ENCODE data around the gene DAP3. TPM values are rescaled to one million over a fixed set of nuclear protein-coding genes. Genes with fewer than 3 reads are reported as not detected.

The DAP3 gene
- total and polyA plus RNA-seq, 10 of the 15 experiments (the other 5 are each of a cell fraction or from before 2014, with no cell fraction given): 60.0 to 223 (median 138) TPM

- TF ChIP-seq USF2 (IDR thresholded peaks at IDR 0.05; ENCODE audit: borderline replicate concordance, low read depth, low read length): no peak
- no peak for TF ChIP-seq BRCA1 (IDR thresholded peaks at IDR 0.05; ENCODE audit: low read depth, low read length)
- no peak for TF ChIP-seq POLR2AphosphoS2 (IDR thresholded peaks at IDR 0.05; ENCODE audit: low read depth, low read length)
- TF ChIP-seq IRF5 (IDR thresholded peaks at IDR 0.05; ENCODE audit: borderline replicate concordance): no peak
- TF ChIP-seq BACH1 (IDR thresholded peaks at IDR 0.05; ENCODE audit: borderline replicate concordance): no peak
- TF ChIP-seq MLLT1 (IDR thresholded peaks at IDR 0.05): no peak
Observed at GRCh38 chr1:155691992-155692528, 3.2 kb downstream of the DAP3 start (continued).

- Histone ChIP-seq H3K4me2 (ENCODE audit: control insufficient read depth, insufficient read depth) (no peak overlapping the region), H3K9me3 (replicated peaks; ENCODE audit: control insufficient read depth, insufficient read depth, low read length) (peaks cover 4% of the 10 kb centered on the region; the same call in 1 of the 3 replicates), H2AFZ (ENCODE audit: control insufficient read depth, low read depth, low read length) (no peak overlapping the region), H3K27ac (ENCODE audit: control insufficient read depth, insufficient read depth) (no peak overlapping the region), H3K4me1 (ENCODE audit: control insufficient read depth, insufficient read depth, low read length) (no peaks in the 10 kb centered on the region), H3K4me3 (no peak overlapping the region), H3K9ac (ENCODE audit: control insufficient read depth, insufficient read depth, low read length) (no peak overlapping the region), H3K36me3 (ENCODE audit: control insufficient read depth in 2 of 2, insufficient read depth in 2 of 2, low read length in 1 of 2) (peaks cover 0 to 8% of the 10 kb centered on the region in 2 experiments; a peak in 2 of 4 replicates), H4K20me1 (ENCODE audit: control insufficient read depth, insufficient read depth) (no peaks in the 10 kb centered on the region), H3K79me2 (ENCODE audit: control insufficient read depth, insufficient read depth, low read length) (peaks cover 83% of the 10 kb centered on the region), H3K27me3 (replicated peaks in 1 of 2; ENCODE audit: control insufficient read depth in 2 of 2, insufficient read depth in 2 of 2, low read length in 1 of 2) (no peaks in the 10 kb centered on the region)
- RAD21 ChIA-PET (ENCODE audit: unreplicated experiment): no interaction called here
- POLR2A ChIA-PET: interaction anchor here (0.5 kb wide), 1 partner anchor 1532 kb away, joined by 3 read pairs; no protein-coding TSS in a partner anchor
- SMC1A ChIA-PET (ENCODE audit: uncharacterized antibody, unreplicated experiment): interaction anchor here (0.6 kb wide), 1 partner anchor 8 kb away, joined by 3 read pairs; no protein-coding TSS in a partner anchor
- DNase-seq (ENCODE audit: low read depth, low spot score): no peak
- in situ Hi-C loops (cut with MboI) (no loop called here), intact Hi-C loops (cut with micrococcal nuclease; ENCODE audit: unreplicated experiment) (no loop called here)
- CTCF ChIA-PET: no interaction called here
- 90% methylated on average over 7 of the region's 7 CpGs for WGBS (ENCODE audit: insufficient coverage, insufficient replicate concordance, low lambda C conversion rate, missing lambda C conversion rate)
- BruUV-seq (replicated peaks): no TSS peak
- FAIRE-seq: no peak
- ATAC-seq: no peak
- TF ChIP-seq YY1 (IDR thresholded peaks at IDR 0.05; ENCODE audit: low read depth, low read length) (no peak), PRDM15 (CRISPR knock-in tag; IDR thresholded peaks at IDR 0.05) (no peak), NFYB (IDR thresholded peaks at IDR 0.05; ENCODE audit: insufficient read depth, low read depth, low read length) (no peak), SUZ12 (IDR thresholded peaks at IDR 0.05; ENCODE audit: unreplicated experiment) (no peak), TAF1 (IDR thresholded peaks at IDR 0.05; ENCODE audit: borderline replicate concordance, low read depth, low read length) (no peak), ESRRA (IDR thresholded peaks at IDR 0.05; ENCODE audit: low read length) (no peak), ZNF274 (IDR thresholded peaks at IDR 0.05; ENCODE audit: insufficient read depth, insufficient read length) (no peak), IKZF1 (conservative IDR thresholded peaks at IDR 0.05) (no peak)
Observed at GRCh38 chr1:155694167-155694566, 5.3 kb downstream of the DAP3 start.

Measured in GM12878 (cell line).